ENCODE results near the gene SLX4IP.
A peak's percentile ranks its signal among the peaks of the same experiment; 100 is the strongest.

The SLX4IP gene

DNA sequence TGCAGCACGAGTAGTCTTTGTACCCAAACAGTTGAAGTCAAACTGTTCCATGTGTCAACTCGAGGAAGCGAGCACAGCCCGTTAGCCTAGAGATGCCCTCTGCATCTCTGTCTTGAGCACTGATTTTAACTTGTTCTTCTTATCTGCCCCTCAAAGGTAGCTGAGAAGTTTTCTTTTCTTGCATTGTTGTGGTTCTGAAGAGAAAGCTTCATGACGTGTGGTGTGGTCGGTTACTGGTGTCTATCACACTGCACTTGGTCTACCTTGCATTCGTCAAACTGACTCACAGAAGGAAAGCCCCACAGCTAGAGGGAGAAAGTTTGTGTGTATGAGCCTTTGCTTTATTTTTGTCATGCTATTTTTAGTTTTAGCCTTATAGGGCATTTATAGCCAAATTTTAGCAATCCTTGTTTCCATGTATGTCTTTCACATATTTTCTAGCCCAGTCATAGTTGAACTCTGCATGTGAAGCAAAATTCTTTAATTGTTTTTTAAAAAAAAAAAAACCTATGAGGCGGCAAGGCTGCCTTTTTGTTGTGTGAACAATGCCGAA lies 123.6 kb downstream of the SLX4IP start:
- in situ Hi-C loops (cut with HindIII; ENCODE audit: low pct_ligation_motif_present, low sequenced_read_pairs), result no loop called here
- Histone ChIP-seq H3K36me3 (replicated peaks) (no peaks in the 10 kb centered on the region), H3K4me3 (ENCODE audit: low read depth, low read length) (no peak overlapping the region), H3K27me3 (replicated peaks) (no peaks in the 10 kb centered on the region), H3K27ac (peak overlapping the region; percentile 91)
- DNase-seq, result peak; percentile 99
- peak; percentile 55 for TF ChIP-seq CTCF (IDR thresholded peaks at IDR 0.05; ENCODE audit: low read depth, low read length, missing control alignments)

DNA sequence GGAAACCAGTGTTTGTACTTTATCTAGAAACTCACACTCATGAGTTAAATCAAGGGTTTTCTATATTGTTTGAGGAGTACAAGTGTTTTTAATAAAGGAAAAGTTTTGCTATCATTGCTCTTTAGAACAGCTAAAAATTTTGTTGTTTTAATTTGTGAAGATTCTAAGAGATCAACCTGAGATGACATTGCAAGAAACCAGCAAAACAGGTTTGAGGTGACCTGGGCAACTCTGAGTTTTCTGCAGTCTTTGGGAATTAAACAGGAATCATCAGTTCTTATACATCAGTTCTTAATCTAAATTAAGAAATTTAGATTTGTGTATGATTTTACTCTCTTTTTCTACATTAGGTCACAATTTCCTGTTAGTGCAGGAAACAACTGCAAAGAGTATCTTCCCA lies 124.2 kb downstream of the SLX4IP start:
- in situ Hi-C loops (cut with HindIII; ENCODE audit: low pct_ligation_motif_present, low sequenced_read_pairs), result no loop called here
- DNase-seq, result no peak
- H3K27ac ChIP-seq, result peak overlapping the region; percentile 91

GRCh38 chr20:10560686-10561085 lies 125.6 kb downstream of the SLX4IP start:
- no peak for TF ChIP-seq CTCF (IDR thresholded peaks at IDR 0.05; ENCODE audit: low read depth, low read length, missing control alignments)
- no peak for DNase-seq
- no peak overlapping the region for H3K4me3 ChIP-seq (ENCODE audit: low read depth, low read length)
- no peaks in the 10 kb centered on the region for H3K36me3 ChIP-seq (replicated peaks)
- in situ Hi-C loops (cut with HindIII; ENCODE audit: low pct_ligation_motif_present, low sequenced_read_pairs), result no loop called here
- no peaks in the 10 kb centered on the region for H3K27me3 ChIP-seq (replicated peaks)
- H3K27ac ChIP-seq, result no peak overlapping the region

More for the DNA sequence above, 124.2 kb downstream of the SLX4IP start:
- no peaks in the 10 kb centered on the region for H3K27me3 ChIP-seq (replicated peaks)
- TF ChIP-seq CTCF (IDR thresholded peaks at IDR 0.05; ENCODE audit: low read depth, low read length, missing control alignments), result no peak
- no peak overlapping the region for H3K4me3 ChIP-seq (ENCODE audit: low read depth, low read length)
- H3K36me3 ChIP-seq (replicated peaks), result no peaks in the 10 kb centered on the region

DNA sequence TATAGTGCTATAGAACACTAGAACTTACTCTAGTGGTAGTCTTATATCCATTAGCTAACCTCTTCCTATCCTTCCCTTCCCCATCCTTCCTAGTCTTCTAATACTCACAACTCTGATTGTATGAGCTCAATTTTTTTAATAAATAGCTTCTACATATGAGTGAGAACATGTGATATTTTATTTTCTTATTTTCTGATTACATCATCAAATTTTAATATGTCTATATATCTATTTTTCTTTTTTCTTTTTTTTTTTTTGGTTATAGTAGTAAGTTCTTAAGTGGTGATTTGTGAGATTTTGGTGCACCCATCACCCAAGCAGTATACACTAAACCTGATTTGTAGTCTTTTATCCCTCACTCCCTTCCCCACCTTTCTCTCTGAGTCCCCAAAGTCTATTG lies 126.2 kb downstream of the SLX4IP start:
- in situ Hi-C loops (cut with HindIII; ENCODE audit: low pct_ligation_motif_present, low sequenced_read_pairs), result no loop called here
- no peak for TF ChIP-seq CTCF (IDR thresholded peaks at IDR 0.05; ENCODE audit: low read depth, low read length, missing control alignments)
- no peak for DNase-seq
- H3K27ac ChIP-seq, result no peak overlapping the region
- no peaks in the 10 kb centered on the region for H3K27me3 ChIP-seq (replicated peaks)
- no peak overlapping the region for H3K4me3 ChIP-seq (ENCODE audit: low read depth, low read length)
- no peaks in the 10 kb centered on the region for H3K36me3 ChIP-seq (replicated peaks)

GRCh38 chr20:10562899-10563298 lies 127.8 kb downstream of the SLX4IP start:
- Histone ChIP-seq H3K36me3 (replicated peaks) (no peaks in the 10 kb centered on the region), H3K27me3 (replicated peaks) (no peaks in the 10 kb centered on the region), H3K4me3 (ENCODE audit: low read depth, low read length) (no peak overlapping the region), H3K27ac (no peak overlapping the region)
- no peak for TF ChIP-seq CTCF (IDR thresholded peaks at IDR 0.05; ENCODE audit: low read depth, low read length, missing control alignments)
- DNase-seq, result no peak
- in situ Hi-C loops (cut with HindIII; ENCODE audit: low pct_ligation_motif_present, low sequenced_read_pairs), result no loop called here

DNA sequence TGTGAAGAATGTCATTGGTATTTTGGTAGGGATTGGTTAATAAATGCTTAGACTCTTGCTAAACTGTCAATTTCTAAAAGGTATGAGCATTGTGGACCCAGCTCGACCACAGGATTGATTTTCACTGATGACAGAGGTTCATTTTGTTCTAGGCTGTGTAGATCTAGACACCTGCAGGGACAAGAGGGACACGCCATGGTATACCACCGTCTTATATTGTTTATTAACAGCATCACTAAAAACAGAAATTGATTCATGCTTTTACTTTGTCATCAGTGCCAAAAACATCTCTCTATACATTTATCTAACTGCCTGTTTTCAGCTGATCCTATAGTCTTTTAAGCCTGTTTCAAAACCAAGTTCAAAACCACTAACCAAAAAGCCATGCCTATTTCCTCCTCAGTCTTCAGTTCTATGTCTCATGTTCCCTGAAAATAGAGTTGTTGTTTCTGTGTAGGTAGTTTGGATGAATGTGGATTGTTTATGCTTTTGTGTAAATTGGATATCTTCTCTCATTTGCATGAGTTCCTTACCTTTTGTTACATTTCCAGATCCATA lies 128.9 kb downstream of the SLX4IP start:
- TF ChIP-seq CTCF (IDR thresholded peaks at IDR 0.05; ENCODE audit: low read depth, low read length, missing control alignments), result no peak
- Histone ChIP-seq H3K27ac (no peak overlapping the region), H3K27me3 (replicated peaks) (no peaks in the 10 kb centered on the region), H3K4me3 (ENCODE audit: low read depth, low read length) (no peak overlapping the region), H3K36me3 (replicated peaks) (no peaks in the 10 kb centered on the region)
- no peak for DNase-seq
- in situ Hi-C loops (cut with HindIII; ENCODE audit: low pct_ligation_motif_present, low sequenced_read_pairs), result no loop called here
